K562 (cell line): ENCODE measurements around the gene CTNNA3.

Experiments used
- CREM ChIP-seq: IDR thresholded peaks from 2 replicates; pipeline ENCODE4 v1.6.1; 2014; ENCODE audit warnings: antibody characterized with exemption, low read depth
- HDGF ChIP-seq: fragments of 450-650 bp; IDR thresholded peaks from 2 replicates; pipeline ENCODE4 v1.6.1; 2016
- NR2C1 ChIP-seq, 2 experiments: fragments of 450-650 bp; IDR thresholded peaks; 2 replicates each; pipeline ENCODE4 v1.6.1; 2017; ENCODE audit warnings: mild to moderate bottlenecking in 2 of 2, antibody characterized with exemption in 1 of 2, inconsistent platforms in 1 of 2, missing compliant biosample characterization in 1 of 2, missing genetic modification characterization in 1 of 2
- POLR2A ChIP-seq: fragments of 450-650 bp; conservative IDR thresholded peaks from 2 replicates; pipeline ENCODE4 v1.6.1; 2016
- TCF7L2 ChIP-seq: fragments of 150-350 bp; IDR thresholded peaks from 2 replicates; pipeline ENCODE4 v1.6.1; 2016; ENCODE audit warnings: low read depth, mild to moderate bottlenecking, low read length, moderate library complexity
- TF ChIP-seq, protein P1 (sequence below): fragments of 450-650 bp; conservative IDR thresholded peaks from 2 replicates; pipeline ENCODE4 v1.6.1; 2016; ENCODE audit warnings: missing genetic modification characterization, low read depth, mild to moderate bottlenecking, missing compliant biosample characterization, moderate library complexity

GRCh38 chr10:67618116-67618515 is 77.9 kb downstream of the CTNNA3 start:
- TF ChIP-seq CREM, result no peak
- TF ChIP-seq NR2C1 (IDR thresholded peaks at IDR 0.05), result no peak
- no peak for TF ChIP-seq NR2C1 (tag; IDR thresholded peaks at IDR 0.05)
- TF ChIP-seq, protein P1, sequence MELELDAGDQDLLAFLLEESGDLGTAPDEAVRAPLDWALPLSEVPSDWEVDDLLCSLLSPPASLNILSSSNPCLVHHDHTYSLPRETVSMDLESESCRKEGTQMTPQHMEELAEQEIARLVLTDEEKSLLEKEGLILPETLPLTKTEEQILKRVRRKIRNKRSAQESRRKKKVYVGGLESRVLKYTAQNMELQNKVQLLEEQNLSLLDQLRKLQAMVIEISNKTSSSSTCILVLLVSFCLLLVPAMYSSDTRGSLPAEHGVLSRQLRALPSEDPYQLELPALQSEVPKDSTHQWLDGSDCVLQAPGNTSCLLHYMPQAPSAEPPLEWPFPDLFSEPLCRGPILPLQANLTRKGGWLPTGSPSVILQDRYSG (tag), result no peak
- TF ChIP-seq HDGF, result no peak
- no peak for TF ChIP-seq POLR2A
- TF ChIP-seq TCF7L2, result no peak
